Measurements from ENCODE around the gene KCNQ1. TPM values are rescaled to one million over a fixed set of nuclear protein-coding genes. Genes with fewer than 3 reads are reported as not detected.

KCNQ1 gene
- total and polyA plus RNA-seq, 9 of the 15 experiments (the other 6 are each of a cell fraction or from before 2014, with no cell fraction given): 0.44 TPM; not detected in 8

DNA sequence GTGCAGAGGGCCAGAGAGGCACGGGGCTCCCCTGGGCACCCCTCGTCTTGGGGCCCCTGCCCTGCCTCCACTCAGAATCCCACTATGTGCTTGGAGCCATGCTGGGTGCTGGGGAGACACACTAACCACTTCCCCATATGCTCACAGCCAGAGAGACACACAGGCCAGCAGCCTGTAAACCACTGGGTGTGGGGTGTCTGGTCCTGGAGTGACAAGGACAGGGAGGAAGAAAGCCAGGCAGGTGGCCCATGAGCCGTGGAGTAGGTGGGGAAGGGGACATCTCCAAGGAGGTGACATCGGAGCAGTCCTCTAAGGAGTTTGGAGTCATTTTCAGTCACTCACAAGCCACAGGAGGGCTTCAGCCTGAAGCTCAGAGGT, 381.9 kb downstream of the KCNQ1 start:
- H3K4me1 ChIP-seq (replicated peaks in 1 of 2; ENCODE audit: control insufficient read depth in 2 of 2, insufficient read depth in 2 of 2, low read length in 2 of 2): peaks cover 0 to 19% of the 10 kb centered on the region in 2 experiments; a peak in 2 of 5 replicates
- no peak overlapping the region for H3K27ac ChIP-seq (ENCODE audit: extremely low read depth, low read depth, low read length)
- in situ Hi-C loops (cut with MboI): no loop called here
- DNase-seq (ENCODE audit: extremely low read depth in 1 of 4, low spot score in 3 of 4) (no peak), ATAC-seq (no peak), FAIRE-seq (no peak)
- no peak overlapping the region for H3K4me3 ChIP-seq
- H4K20me1 ChIP-seq (replicated peaks; ENCODE audit: control insufficient read depth, insufficient read depth, low read length): no peaks in the 10 kb centered on the region
- H3K9me1 ChIP-seq (ENCODE audit: control insufficient read depth, insufficient read depth, low read length): no peaks in the 10 kb centered on the region
- POLR2A ChIA-PET: no interaction called here
- BruUV-seq (replicated peaks): no TSS peak
- no peak overlapping the region; a peak in 1 of 4 replicates for H3K9ac ChIP-seq (ENCODE audit: insufficient read depth in 1 of 2, low read depth in 2 of 2, low read length in 2 of 2)
- H3K4me2 ChIP-seq (ENCODE audit: insufficient read depth, low read length): no peak overlapping the region
- TF ChIP-seq MBD2 (IDR thresholded peaks at IDR 0.05; ENCODE audit: borderline replicate concordance, low read depth): no peak
- peak; percentile 7; the same call in 1 of the 2 replicates for TF ChIP-seq SPI1 (IDR thresholded peaks at IDR 0.05; ENCODE audit: borderline replicate concordance, low read depth, low read length)
- no peak for TF ChIP-seq ZSCAN32 (CRISPR knock-in tag; IDR thresholded peaks at IDR 0.05)
- peaks cover 8% of the 10 kb centered on the region for H3K9me3 ChIP-seq (replicated peaks; ENCODE audit: control insufficient read depth, insufficient read depth, low read depth, low read length)
- H3K79me2 ChIP-seq (ENCODE audit: control insufficient read depth, insufficient read depth, low read length): no peaks in the 10 kb centered on the region
- WGBS (ENCODE audit: insufficient coverage, low coverage, missing lambda C conversion rate): 0% methylated on average over 4 of the region's 4 CpGs
- no peak overlapping the region for H2AFZ ChIP-seq (ENCODE audit: low read depth, low read length)
- CTCF ChIA-PET (ENCODE audit: low intra/inter-chr PET ratio): no interaction called here
- H3K36me3 ChIP-seq (ENCODE audit: control insufficient read depth, insufficient read depth, low read length): no peaks in the 10 kb centered on the region
- intact Hi-C loops (cut with micrococcal nuclease): no loop called here
- H3K27me3 ChIP-seq (ENCODE audit: control insufficient read depth in 2 of 2, insufficient read depth in 2 of 2, low read length in 2 of 2): peaks cover 5 to 37% of the 10 kb centered on the region in 2 experiments; a peak in 4 of 5 replicates

DNA sequence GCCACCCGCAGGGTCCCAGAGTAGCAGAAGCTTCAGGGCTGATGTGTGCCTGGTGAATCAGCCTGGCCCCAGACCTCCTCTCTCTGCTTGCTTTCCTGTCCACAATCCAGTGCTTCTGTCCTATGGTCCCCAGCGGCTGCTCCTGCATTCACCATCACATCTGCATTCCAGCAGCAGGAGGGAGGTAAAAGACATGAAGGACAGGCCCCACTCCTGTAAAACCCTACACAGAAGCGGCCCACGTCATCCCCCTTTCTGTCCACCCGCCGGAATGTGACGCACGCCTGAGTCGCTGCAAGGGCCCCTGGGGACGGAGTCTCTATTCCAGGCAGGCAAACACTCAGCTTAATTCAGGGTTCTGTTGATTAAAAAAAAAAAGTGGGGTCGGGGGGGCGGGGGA, 382.4 kb downstream of the KCNQ1 start:
- Histone ChIP-seq H3K4me1 (replicated peaks in 1 of 2; ENCODE audit: control insufficient read depth in 2 of 2, insufficient read depth in 2 of 2, low read length in 2 of 2) (peaks cover 0 to 25% of the 10 kb centered on the region in 2 experiments; a peak in 2 of 5 replicates), H4K20me1 (replicated peaks; ENCODE audit: control insufficient read depth, insufficient read depth, low read length) (no peaks in the 10 kb centered on the region), H3K4me2 (ENCODE audit: insufficient read depth, low read length) (no peak overlapping the region), H3K27ac (ENCODE audit: extremely low read depth, low read depth, low read length) (no peak overlapping the region), H2AFZ (ENCODE audit: low read depth, low read length) (no peak overlapping the region), H3K36me3 (ENCODE audit: control insufficient read depth, insufficient read depth, low read length) (no peaks in the 10 kb centered on the region), H3K4me3 (no peak overlapping the region), H3K9me3 (replicated peaks; ENCODE audit: control insufficient read depth, insufficient read depth, low read depth, low read length) (peaks cover 8% of the 10 kb centered on the region), H3K9me1 (ENCODE audit: control insufficient read depth, insufficient read depth, low read length) (no peaks in the 10 kb centered on the region), H3K9ac (ENCODE audit: insufficient read depth in 1 of 2, low read depth in 2 of 2, low read length in 2 of 2) (peak overlapping the region in 1 of 2 experiments; percentile 45; a peak in 1 of 4 replicates), H3K27me3 (ENCODE audit: control insufficient read depth in 2 of 2, insufficient read depth in 2 of 2, low read length in 2 of 2) (peaks cover 5 to 32% of the 10 kb centered on the region in 2 experiments; a peak in 4 of 5 replicates), H3K79me2 (ENCODE audit: control insufficient read depth, insufficient read depth, low read length) (no peaks in the 10 kb centered on the region)
- POLR2A ChIA-PET: interaction anchor here (0.9 kb wide), 1 partner anchor 12 kb away, joined by 4 read pairs; no protein-coding TSS in a partner anchor
- DNase-seq (ENCODE audit: extremely low read depth in 1 of 4, low spot score in 3 of 4) (no peak), ATAC-seq (no peak), FAIRE-seq (no peak)
- WGBS (ENCODE audit: insufficient coverage, low coverage, missing lambda C conversion rate): 20% methylated on average over 10 of the region's 12 CpGs
- intact Hi-C loops (cut with micrococcal nuclease) (no loop called here), in situ Hi-C loops (cut with MboI) (no loop called here)
- BruUV-seq (replicated peaks): no TSS peak
- CTCF ChIA-PET (ENCODE audit: low intra/inter-chr PET ratio): no interaction called here
- TF ChIP-seq ZNF551 (CRISPR knock-in tag; IDR thresholded peaks at IDR 0.05) (no peak), MTA3 (IDR thresholded peaks at IDR 0.05; ENCODE audit: borderline replicate concordance) (no peak), SOX6 (IDR thresholded peaks at IDR 0.05) (no peak), ZNF3 (CRISPR knock-in tag; IDR thresholded peaks at IDR 0.05) (no peak), HMBOX1 (IDR thresholded peaks at IDR 0.05) (no peak), RBM34 (IDR thresholded peaks at IDR 0.05; ENCODE audit: borderline replicate concordance, insufficient read depth, low read length) (no peak), CC2D1A (IDR thresholded peaks at IDR 0.05) (no peak)
- TF ChIP-seq, protein P1, sequence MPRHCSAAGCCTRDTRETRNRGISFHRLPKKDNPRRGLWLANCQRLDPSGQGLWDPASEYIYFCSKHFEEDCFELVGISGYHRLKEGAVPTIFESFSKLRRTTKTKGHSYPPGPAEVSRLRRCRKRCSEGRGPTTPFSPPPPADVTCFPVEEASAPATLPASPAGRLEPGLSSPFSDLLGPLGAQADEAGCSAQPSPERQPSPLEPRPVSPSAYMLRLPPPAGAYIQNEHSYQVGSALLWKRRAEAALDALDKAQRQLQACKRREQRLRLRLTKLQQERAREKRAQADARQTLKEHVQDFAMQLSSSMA (CRISPR knock-in tag; IDR thresholded peaks at IDR 0.05): no peak
- TF ChIP-seq, protein P2, sequence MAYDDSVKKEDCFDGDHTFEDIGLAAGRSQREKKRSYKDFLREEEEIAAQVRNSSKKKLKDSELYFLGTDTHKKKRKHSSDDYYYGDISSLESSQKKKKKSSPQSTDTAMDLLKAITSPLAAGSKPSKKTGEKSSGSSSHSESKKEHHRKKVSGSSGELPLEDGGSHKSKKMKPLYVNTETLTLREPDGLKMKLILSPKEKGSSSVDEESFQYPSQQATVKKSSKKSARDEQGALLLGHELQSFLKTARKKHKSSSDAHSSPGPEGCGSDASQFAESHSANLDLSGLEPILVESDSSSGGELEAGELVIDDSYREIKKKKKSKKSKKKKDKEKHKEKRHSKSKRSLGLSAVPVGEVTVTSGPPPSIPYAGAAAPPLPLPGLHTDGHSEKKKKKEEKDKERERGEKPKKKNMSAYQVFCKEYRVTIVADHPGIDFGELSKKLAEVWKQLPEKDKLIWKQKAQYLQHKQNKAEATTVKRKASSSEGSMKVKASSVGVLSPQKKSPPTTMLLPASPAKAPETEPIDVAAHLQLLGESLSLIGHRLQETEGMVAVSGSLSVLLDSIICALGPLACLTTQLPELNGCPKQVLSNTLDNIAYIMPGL (CRISPR knock-in tag; IDR thresholded peaks at IDR 0.05): no peak
- TF ChIP-seq, protein P3, sequence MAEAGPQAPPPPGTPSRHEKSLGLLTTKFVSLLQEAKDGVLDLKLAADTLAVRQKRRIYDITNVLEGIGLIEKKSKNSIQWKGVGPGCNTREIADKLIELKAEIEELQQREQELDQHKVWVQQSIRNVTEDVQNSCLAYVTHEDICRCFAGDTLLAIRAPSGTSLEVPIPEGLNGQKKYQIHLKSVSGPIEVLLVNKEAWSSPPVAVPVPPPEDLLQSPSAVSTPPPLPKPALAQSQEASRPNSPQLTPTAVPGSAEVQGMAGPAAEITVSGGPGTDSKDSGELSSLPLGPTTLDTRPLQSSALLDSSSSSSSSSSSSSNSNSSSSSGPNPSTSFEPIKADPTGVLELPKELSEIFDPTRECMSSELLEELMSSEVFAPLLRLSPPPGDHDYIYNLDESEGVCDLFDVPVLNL (CRISPR knock-in tag; IDR thresholded peaks at IDR 0.05; ENCODE audit: low read depth): no peak
